ENCODE results near the gene PRPF31.
"Not testable (repeated sequence)": the region's sequence is repeated elsewhere in the genome, so short reads cannot be mapped to it uniquely, and the experiment has no call there.

The PRPF31 gene, protein sequence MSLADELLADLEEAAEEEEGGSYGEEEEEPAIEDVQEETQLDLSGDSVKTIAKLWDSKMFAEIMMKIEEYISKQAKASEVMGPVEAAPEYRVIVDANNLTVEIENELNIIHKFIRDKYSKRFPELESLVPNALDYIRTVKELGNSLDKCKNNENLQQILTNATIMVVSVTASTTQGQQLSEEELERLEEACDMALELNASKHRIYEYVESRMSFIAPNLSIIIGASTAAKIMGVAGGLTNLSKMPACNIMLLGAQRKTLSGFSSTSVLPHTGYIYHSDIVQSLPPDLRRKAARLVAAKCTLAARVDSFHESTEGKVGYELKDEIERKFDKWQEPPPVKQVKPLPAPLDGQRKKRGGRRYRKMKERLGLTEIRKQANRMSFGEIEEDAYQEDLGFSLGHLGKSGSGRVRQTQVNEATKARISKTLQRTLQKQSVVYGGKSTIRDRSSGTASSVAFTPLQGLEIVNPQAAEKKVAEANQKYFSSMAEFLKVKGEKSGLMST

DNA sequence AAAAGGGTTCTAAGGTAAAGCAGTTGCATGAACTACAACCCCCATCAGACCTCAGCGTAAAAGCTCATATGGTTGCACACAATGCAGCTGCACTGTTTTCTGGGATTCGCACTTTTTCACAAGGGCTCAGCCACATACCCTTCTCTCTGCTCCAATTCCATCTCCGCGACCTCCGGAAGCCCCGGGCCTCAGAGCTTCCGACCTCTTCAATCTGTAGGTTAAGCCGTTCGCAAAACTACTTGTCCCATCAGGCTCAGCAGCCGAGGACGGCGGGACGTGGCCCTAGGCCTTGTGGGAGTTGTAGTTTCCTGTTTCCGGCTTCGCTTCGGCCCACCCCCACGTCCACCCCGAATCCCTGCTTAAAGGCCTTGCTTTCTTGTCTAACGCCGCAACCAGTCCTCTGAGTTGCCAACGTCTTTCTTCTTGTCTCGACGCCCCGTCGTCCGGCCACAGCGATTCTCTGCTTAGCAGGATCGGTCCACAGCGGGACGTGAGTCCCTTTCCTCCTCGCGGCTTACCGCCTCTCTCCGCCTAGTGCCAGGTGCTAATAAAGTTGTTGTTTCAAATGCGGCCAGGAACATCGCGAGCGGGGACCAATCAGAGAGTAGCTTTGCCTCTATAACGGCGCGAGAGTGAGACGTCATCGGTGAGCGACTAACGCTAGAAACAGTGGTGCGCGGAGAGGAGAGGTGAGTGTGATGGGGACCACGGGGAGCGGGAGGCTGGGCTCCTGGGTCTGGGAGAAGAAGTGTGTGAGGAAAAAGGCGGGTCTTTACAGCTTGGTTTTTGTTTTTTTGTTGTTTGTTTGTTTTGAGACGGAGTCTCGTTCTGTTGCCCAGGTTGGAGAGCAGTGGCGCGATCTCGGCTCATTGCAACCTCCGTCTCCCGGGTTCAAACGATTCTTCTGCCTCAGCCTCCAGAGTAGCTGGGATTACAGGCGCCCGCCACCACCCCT lies at the start of gene PRPF31, which contains the start of gene TFPT:
PRPF31 (plus strand) TSS at position 646 of the 955 bp plus-strand sequence. CDS start 2,525 bp downstream, outside the sequence.
TFPT (minus strand) TSS at position 549 of the 955 bp plus-strand sequence; CDS start at position 161, 388 bp downstream.
- DNase-seq (ENCODE audit: low spot score), result peak; percentile 96

DNA sequence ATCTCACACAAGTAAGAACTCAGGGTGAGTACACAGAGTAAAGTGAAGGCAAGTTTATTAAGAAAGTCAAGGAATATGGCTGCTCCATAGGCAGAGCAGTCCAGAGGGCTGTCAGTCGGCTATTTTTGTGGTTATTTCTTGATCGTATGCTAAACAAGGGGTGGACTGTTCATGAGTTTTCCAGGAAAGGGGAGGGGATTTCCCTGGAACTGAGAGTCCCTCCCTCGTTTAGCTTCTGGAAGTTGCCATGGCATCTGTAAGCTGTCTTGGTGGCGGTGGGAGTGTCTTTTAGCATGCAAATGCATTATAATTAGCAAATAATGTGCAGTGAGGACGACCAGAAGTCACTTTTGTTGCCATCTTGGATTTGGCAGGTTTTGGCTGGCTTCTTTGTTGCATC lies 46.1 kb upstream of the PRPF31 start:
- DNase-seq (ENCODE audit: low spot score), result no peak

DNA sequence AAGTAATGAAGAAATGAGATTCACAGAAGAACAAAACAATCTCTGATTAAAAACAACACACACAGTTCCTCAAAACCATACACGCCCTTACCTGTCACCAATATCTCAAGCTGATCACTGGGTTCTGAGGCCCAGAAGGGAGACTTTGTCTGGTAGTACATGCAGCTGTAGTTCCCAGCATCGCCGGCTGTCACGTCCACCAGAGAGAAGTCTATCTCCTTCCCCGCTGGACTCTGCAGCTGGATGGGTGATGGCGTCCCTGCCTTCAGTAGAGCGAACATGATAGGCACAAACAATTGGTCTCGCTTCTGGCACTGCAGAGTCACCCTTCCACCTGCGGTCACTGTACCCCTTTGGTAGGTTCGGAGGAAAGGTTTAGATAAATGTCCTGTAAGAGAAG lies 41.7 kb upstream of the PRPF31 start:
- DNase-seq (ENCODE audit: low spot score), result no peak

DNA sequence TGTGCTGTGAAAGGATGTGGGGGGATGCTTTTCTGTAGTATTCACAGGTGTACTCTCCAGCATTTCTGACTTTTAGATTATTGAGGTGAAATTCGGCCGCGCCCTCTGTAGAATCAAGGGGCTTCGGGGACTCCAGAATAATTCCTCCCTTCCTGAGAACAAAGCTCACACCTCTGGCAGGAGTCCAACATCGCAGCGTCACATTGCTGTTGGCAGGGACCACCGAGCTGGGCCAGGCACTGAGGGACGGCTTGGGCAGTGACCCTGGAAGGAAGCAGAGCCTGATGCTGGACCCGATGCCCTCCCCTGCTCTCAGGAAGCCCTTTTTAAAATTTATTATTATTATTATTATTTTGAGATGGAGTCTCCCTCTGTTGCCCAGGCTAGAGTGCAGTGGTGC lies 40.7 kb upstream of the PRPF31 start:
- DNase-seq (ENCODE audit: low spot score), result no peak

DNA sequence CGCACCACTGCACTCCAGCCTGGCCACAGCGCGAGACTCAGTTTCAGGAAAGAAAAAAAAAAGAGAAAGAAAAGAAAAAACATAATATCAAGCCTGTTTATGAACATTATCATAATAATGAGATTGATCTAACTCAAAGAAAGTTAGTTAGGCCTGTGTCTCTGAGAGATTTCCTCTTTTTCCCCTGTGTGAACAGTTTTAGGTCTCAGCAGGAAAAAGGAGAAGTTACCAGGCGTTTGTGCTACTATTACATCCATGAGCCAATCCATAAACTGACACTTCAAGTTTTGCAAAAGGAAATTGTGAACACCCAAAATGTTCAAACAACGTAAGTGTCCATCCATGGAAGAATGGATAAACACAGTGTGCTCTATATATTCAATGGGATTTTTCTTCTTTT lies 38.2 kb upstream of the PRPF31 start:
- no peak for DNase-seq (ENCODE audit: low spot score)

DNA sequence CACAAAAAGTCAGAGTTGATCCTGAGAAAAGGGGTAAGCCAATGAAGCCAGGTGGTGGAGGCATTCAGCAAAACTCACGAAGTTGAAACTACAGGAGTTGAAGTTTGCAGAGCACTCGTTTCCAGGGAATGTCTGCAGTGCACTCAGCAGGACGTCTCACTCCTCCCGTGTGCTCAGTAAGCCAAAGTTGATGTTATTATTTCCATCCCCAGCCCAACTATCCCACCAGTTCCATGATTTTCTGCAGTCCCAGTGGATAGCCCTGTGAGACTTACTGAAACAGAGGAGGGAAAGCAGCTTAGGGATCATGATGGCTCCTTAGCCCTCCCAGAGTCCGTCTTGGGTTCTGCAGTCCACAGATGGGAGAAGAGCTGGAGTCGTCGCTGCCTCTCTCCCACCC lies 34.5 kb upstream of the PRPF31 start, which contains the start of gene TARM1:
TARM1 (minus strand) TSS at position 334 of the 400 bp plus-strand sequence; CDS start at position 309, 25 bp downstream.
- no peak for DNase-seq (ENCODE audit: low spot score)

DNA sequence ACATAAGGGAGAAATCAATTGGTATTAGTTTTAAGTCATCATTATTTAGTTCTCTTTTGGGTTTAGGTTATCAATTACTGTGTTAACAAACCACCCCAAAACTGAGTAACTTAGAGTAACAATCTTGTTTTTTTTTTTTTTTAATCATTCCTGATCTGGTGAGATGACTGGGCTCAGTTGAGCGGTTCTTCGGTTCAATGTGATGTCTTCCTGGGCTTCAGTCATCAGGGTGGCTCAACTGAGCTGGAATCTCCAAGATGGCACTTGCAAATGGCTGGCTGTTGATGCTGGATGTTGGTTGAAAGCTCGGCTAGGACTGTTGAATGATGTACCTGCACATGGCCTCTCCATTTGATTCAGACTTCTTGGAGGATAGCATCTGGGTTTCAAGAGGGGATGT lies 31.1 kb upstream of the PRPF31 start:
- DNase-seq (ENCODE audit: low spot score), result no peak

DNA sequence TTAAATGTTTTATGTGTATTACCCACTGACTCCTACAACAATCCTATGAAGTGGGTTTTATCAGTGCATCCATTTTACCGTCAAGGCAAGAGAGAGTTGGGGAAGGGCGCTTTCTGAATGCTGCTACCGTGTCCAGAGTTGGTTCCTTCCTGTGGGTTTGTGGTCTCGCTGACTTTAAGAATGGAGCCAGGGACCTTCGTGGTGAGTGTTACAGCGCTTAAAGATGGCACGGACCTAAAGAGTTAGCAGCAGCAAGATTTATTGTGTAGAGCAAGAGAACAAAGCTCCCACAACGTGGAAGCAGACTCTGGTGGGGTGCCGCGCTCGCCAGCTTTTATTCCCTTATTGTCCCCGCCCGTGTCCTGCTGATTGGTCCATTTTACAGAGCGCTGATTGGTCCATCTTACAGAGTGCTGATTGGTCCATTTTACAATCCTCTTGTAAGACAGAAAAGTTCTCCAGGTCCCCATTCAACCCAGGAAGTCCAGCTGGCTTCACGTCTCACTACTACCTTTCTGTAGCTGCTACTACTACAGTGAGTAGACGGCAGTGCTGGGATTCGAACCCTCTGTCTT lies 21.0 kb upstream of the PRPF31 start:
- DNase-seq (ENCODE audit: low spot score), result no peak

DNA sequence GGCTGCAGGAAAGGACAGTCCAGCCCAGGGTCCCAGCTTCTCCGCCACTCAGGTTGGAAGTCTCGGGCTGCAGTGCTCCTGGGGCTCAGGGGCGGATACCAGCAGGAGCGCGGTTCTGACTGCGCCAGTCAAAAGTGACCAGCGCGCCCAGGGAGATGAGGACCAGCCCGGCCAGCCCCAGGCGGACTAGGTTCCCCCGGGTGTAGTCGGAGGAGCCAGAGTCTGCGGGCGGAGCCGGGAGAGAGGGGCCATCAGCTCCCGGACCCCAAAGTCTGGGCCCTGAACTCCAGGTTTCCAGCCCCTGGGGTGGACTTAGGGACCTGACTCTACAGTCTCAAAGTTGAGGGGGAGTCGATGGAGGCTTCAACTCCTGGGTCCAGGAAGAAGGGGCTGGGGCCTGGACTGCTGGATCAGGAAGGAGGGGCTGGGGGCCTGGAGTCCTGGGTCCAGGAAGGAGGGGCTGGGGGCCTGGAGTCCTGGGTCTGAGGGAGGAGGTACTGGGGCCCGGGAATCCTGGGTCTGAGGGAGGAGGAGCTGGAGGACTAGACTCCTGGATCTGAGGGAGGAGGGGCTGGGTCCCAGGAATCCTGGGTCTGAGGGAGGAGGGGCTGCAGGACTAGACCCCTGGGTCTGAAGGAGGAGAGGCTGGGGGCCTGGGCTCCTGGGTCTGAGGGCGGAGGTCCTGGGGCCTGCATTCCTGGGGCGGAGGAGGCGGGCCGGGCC lies 20.3 kb upstream of the PRPF31 start:
- DNase-seq (ENCODE audit: low spot score), result no peak

DNA sequence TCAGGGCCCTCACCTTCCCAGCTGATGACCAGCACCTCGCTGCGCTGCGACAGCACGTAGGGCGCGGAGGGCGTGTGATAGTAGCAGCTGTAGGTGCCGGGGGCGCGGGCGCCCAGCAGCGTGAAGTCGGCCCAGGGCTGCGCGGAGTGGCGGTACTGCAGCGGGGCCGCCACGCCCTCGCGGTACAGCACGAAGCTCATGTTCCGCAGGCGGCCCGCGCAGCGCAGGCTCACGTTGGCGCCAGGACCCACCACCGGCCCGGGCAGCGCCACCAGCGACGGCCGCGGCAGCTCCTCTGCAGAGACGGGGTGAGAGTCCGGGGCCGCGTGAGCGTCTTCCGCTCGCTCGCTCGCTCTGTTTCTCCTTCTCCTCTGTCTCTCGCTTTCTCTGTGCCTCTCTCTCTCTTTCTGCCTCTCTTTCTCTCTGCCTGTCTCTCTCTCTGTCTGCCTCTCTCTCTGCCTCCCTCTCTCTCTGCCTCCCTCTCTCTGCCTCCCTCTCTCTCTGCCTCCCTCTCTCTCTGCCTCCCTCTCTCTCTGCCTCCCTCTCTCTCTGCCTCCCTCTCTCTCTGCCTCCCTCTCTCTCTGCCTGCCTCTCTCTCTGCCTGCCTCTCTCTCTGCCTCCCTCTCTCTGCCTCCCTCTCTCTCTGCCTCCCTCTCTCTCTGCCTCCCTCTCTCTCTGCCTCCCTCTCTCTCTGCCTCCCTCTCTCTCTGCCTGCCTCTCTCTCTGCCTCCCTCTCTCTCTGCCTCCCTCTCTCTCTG lies 19.5 kb upstream of the PRPF31 start:
- not testable (repeated sequence) for DNase-seq (ENCODE audit: low spot score)

DNA sequence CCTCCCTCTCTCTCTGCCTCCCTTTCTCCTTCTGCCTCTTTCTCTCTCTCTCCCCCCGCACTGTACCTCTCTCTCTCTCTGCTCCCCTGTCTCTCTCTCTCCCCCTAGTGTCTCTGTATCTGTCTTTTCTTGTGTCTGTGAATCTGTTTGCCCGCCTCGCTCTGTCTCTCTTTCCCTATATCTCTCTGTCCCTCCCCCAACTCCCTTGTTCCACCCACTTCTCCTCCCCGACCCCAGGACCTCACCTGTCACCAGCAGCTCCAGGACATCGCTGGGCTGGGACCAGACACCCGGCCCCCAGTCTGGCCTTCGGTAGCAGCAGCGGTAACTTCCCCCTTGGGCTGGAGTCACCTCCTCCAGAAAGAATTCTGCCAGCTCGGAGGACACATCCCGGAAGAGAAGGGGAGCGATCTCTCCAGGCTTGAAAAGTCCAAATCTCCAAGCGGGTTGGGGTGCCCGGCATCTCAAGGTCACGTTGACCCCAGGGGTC lies 18.9 kb upstream of the PRPF31 start:
- DNase-seq (ENCODE audit: low spot score), result no peak

DNA sequence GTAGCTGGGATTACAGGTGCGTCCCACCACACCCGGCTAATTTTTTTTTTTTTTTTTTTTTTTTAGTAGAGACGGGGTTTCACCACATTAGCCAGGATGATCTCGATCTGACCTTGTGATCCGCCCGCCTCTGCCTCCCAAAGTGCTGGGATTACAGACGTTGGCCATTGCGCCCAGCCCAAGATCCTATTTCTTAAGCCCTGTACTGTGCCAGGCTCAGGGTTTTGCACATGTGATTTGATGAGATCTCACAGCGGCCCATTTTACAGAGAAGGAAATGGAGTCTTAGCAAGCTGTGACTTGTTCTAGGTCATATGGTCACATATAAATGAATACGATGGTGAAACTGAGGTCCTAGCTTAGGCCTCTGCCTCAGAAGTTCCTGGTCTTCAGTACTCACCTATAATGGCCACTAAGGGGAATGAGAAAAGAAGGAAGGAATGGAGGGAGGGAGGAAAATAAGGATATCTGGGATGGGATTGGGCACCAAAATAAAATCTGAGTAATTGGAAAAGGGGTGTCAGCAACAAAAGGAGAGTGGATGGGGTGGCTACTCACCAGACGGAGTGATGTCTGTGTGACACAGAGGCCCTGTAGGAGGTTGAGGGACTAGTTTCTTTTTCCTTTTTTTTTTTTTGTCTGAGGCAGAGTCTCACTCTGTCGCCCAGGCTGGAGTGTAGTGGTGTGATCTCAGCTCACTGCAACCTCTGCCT lies 16.2 kb upstream of the PRPF31 start:
- no peak for DNase-seq (ENCODE audit: low spot score)

DNA sequence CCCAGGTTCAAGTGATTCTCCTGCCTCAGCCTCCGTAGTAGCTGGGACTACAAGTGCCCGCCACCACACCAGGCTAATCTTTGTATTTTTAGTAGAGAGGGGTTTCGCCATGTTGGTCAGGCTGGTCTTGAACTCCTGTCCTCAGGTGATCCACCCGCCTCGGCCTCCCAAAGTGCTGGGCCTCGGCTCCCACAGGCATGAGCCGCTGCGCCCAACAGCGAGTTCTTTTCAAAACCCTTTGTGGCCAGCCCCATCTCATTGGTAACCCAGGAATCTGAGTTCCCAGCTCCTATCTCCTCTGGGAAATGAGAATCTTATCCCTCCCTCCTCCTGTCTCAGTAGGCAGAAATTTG lies 15.7 kb upstream of the PRPF31 start:
- not testable (repeated sequence) for DNase-seq (ENCODE audit: low spot score)

DNA sequence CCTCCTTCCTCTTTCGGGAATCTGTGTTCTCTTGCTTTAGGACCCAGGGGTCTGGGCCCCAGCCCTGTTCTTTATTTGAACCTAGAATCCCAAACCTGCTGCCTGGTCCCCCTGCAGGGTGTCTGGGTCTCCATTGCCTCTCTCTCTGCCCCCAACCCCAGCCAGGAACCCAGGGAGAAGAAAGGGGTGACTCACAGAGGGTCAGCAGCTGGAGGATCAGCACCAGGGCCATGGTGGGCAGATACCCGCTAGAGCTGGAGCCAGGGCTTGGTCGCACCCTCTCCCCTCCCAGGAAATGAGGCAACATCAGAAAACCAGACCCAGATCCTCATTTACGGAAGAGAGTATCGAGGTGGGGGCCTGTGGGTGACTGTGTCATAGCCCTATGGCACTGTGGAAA lies 15.0 kb upstream of the PRPF31 start, which contains the start of gene OSCAR:
OSCAR (minus strand) TSS at position 243 of the 400 bp plus-strand sequence; CDS start at position 232, 11 bp downstream.
- peak; percentile 35 for DNase-seq (ENCODE audit: low spot score)

DNA sequence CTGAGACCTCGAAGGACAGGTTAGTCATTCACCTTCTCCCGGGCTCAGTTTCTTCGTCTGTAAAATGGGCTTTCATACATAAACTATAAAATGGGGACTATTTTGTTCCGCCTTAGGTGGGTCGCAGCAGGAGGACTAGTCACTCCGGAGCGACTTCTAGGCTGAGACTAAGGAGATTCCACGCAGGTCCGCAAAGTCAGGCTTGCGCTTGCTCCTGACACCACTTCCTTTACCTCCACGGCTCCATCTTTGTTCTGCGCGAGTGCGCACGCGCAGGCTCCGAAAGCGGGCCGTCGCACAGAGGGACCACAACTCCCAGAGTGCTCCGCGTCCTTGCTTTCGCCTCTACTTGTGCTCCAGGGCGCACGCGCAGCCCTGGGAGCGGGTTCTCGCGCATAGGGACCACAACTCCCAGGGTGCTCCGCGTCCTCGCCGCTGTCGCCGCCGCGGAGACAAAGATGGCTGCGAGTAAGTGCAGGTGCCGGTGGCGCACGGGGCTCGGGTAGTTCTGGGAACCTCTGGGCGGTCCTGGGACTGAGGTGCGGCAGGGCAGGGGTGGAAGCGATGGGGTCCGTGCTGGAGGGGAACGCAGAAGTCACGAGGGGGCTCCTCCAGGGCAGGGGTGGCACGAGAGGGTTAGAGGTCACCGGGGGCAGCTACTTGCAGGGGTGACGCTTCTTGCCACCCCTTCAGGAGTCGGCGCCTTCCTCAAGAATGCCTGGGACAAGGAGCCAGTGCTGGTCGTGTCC lies 13.0 kb upstream of the PRPF31 start, which contains the start of gene NDUFA3:
NDUFA3 (plus strand) TSS at position 435 of the 749 bp plus-strand sequence; CDS start at position 459, 24 bp downstream.
- DNase-seq (ENCODE audit: low spot score), result peak; percentile 97

DNA sequence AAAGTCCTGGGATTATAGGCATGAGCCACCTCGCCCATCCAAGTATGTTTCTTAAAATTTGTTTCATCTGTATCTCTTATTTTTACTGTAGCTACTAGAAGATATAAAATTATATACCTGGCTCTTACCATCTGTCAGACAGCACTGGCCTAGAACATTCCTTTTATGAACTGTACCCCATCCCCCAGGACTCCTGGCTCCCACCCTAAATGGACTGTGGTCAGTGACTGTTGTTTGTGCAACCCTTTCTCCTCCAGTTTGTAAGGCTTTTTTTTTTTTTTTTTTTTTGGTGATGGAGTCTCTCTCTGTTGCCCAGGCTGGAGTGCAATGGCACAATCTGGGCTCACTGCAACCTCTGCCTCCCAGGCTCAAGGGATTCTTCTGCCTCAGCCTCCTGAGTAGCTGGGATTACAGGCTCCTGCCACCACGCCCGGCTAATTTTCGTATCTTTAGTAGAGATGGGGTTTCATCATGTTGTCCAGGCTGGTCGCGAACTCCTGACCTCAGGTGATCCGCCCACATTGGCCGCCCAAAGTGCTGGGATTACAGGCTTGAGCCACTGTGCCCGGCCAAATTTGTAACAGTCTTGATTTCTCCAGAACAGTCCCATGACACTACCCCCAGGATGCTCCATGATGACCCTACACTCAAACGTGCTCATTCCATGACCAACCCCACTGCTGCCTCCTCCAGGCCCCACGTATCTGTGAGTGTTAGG lies 10.4 kb upstream of the PRPF31 start:
- no peak for DNase-seq (ENCODE audit: low spot score)

DNA sequence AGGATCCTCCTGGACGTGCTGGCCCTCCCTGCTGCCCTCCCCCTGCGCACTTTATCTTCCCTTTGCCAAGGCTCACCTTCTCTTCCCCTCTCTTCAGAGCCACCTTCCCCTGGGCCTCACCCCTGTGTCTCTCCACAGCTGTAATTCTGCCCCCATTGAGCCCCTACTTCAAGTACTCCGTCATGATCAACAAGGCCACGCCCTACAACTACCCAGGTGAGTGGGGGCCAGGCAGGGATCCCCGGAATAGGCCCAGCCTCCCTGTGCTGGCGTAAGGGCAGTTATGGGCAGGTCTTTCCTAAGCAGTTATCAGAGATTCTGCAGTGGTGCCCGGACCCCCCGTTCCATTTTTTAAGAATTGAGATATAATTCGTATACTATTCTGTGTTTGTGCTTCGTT lies 9.8 kb upstream of the PRPF31 start:
- no peak for DNase-seq (ENCODE audit: low spot score)

DNA sequence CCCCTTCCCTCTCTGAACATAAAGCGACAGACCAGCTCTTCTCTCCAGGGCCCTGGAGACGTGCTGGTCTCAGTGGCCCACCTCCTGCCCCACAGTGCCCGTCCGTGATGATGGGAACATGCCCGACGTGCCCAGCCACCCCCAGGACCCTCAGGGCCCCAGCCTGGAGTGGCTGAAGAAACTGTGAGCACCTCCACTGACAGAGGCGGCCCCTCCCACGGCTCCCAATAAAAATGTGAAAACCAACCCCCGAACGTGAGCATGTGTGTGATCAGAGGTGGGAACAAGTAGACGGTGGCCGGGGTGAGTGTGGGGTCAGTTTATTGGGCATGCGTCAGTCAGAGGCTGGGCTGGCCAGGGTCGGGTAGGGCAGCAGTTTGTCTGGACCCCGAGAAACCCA lies 8.8 kb upstream of the PRPF31 start:
- no peak for DNase-seq (ENCODE audit: low spot score)

Measured in globus pallidus (tissue), 1 donor.